ENCODE measurements around the gene OTOP1.
"Not testable (repeated sequence)": the region's sequence is repeated elsewhere in the genome, so short reads cannot be mapped to it uniquely, and the experiment has no call there.

The OTOP1 gene

GRCh38 chr4:4164532-4165173, 62.1 kb downstream of the OTOP1 start:
- in situ Hi-C loops (cut with MboI; ENCODE audit: low sequenced_read_pairs), result not testable (repeated sequence)

DNA sequence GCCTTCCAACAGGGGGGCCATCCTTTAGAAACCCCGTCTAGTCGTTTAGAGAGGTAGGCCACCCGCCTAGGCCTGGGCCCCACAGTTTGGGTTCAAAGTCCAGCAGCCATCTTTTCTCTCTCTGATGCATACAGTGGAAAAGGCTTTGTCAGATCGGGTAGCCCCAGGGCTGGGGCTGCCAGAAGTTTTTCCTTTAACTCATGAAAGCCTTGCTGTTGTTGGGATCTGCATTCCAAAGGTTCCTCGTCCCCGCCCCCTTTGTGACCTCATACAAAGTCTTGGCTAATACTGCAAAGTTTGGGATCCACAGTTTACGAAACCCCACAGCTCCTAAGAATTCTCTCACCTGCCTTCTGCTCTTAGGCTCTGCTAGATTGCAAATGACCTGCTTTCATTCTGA, 64.5 kb downstream of the OTOP1 start:
- in situ Hi-C loops (cut with MboI; ENCODE audit: low sequenced_read_pairs), result not testable (repeated sequence)

GRCh38 chr4:4160956-4161665, 65.6 kb downstream of the OTOP1 start:
- in situ Hi-C loops (cut with MboI; ENCODE audit: low sequenced_read_pairs), result not testable (repeated sequence)

DNA sequence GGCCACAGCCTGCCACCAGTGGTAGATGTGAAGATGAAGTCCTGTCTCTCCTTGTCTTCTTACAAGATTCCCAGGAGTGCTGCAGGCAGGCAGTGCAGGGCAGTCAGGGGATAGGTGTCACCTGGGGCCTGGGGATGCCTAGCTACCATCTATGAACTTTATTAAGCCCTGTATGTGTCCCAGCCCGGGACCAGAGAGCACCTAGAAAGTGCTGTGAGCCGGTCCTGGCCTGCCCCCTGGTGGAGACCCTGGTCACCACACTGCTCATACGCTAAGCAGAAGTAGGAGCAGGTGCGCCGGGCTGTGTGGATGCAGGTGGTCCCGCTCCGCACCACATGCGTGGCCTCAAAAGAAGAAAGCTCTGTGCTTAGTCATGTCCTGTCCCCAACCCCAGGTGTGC, 81.1 kb downstream of the OTOP1 start:
- in situ Hi-C loops (cut with MboI; ENCODE audit: low sequenced_read_pairs), result not testable (repeated sequence)

DNA sequence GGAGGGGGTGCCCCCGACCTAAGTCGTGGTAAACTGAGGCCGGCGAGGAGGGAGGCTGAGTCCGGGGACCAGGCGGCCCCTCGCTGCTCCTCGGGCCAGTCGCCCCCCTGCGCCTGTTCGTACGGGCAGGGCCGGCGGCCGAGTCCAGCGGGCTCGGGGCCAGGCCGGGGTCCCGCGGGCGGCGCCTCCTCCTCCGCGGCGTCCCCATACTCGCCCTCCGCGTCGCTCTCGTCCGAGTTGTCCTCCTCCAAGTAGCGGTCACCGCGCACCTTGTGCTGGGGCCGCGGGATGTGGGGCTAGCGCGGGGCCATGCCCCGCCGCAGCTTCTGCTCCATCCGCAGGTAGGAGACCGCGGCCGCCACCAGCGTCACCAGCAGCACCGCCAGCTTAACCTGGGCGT, 83.4 kb downstream of the OTOP1 start:
- in situ Hi-C loops (cut with MboI; ENCODE audit: low sequenced_read_pairs), result not testable (repeated sequence)

DNA sequence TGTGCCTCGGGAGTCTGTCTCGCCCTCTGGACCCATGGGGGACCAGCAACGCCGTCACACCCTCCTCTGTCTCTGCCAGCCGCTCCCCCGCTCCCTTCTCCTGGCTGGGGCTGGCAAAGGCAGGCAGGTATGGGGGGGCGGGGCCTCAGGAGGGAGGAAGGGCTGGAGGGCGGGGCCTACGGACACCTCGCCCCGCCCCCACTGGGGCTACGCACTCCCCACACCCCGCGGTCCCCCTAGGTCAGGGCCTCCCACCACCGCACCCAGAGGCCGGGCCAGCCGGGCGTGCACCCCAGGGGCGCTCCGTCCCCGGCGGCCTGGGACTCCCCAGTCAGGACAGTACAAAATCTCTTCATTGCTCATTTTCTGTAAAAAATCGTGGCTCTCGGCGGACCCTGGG, 84.0 kb downstream of the OTOP1 start:
- in situ Hi-C loops (cut with MboI; ENCODE audit: low sequenced_read_pairs), result not testable (repeated sequence)

GRCh38 chr4:4141186-4141585, 85.5 kb downstream of the OTOP1 start:
- in situ Hi-C loops (cut with MboI; ENCODE audit: low sequenced_read_pairs), result not testable (repeated sequence)

Measured in HL-60/S4 (cell line).